ENCODE measurements around the gene RPL35.

RPL35 gene

DNA sequence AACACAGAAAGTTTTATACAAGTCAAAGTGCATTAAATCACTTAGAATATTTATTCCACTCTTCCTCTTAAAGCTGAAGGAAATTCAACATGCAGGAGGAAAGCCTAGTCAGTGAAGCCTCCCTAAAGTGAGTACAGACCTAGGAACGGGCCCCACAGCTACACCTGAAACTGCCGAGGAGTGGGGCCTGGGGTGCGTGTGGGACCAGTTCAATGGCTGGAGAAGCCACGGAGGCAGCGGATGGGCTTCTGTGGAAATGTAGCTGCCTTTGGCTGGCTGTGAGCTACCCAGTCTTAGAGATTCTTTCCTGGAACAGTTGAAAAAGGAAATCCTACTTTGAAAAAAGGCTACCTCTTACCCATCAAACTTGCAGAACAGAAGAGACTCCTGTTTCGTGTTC, 16.8 kb upstream of the RPL35 start:
- no peak for TF ChIP-seq EZH2phosphoT487 (IDR thresholded peaks at IDR 0.05; ENCODE audit: borderline replicate concordance)
- TF ChIP-seq, protein P1, sequence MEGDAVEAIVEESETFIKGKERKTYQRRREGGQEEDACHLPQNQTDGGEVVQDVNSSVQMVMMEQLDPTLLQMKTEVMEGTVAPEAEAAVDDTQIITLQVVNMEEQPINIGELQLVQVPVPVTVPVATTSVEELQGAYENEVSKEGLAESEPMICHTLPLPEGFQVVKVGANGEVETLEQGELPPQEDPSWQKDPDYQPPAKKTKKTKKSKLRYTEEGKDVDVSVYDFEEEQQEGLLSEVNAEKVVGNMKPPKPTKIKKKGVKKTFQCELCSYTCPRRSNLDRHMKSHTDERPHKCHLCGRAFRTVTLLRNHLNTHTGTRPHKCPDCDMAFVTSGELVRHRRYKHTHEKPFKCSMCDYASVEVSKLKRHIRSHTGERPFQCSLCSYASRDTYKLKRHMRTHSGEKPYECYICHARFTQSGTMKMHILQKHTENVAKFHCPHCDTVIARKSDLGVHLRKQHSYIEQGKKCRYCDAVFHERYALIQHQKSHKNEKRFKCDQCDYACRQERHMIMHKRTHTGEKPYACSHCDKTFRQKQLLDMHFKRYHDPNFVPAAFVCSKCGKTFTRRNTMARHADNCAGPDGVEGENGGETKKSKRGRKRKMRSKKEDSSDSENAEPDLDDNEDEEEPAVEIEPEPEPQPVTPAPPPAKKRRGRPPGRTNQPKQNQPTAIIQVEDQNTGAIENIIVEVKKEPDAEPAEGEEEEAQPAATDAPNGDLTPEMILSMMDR (conservative IDR thresholded peaks at IDR 0.05; ENCODE audit: low read length) = no peak
- Histone ChIP-seq H3K9ac (ENCODE audit: low read depth, low read length, poor library complexity, severe bottlenecking) (no peak overlapping the region), H3F3A (ENCODE audit: low read depth) (peaks cover 2% of the 10 kb centered on the region; the same call in 1 of the 2 replicates), H3K4me1 (ENCODE audit: insufficient read depth, low read length, poor library complexity, severe bottlenecking) (peaks cover 3% of the 10 kb centered on the region), H3K9me3 (ENCODE audit: insufficient read depth, low read depth, low read length) (no peaks in the 10 kb centered on the region), H2AFZ (ENCODE audit: low read length) (no peak overlapping the region), H3K36me3 (ENCODE audit: insufficient read depth, low read length) (peaks cover 78% of the 10 kb centered on the region; the same call in 1 of the 2 replicates), H3K27me3 (ENCODE audit: insufficient read depth, low read length, poor library complexity, severe bottlenecking) (no peaks in the 10 kb centered on the region), H3K79me2 (ENCODE audit: insufficient read depth, low read length) (peaks cover 24% of the 10 kb centered on the region), H4K20me1 (ENCODE audit: insufficient read depth, low read length, poor library complexity, severe bottlenecking) (peaks cover 25% of the 10 kb centered on the region), H3K9me2 (replicated peaks; ENCODE audit: low read depth, low read length) (no peaks in the 10 kb centered on the region), H3K4me2 (ENCODE audit: low read depth, low read length, poor library complexity, severe bottlenecking) (no peak overlapping the region), H3K4me3 (ENCODE audit: low read length, poor library complexity, severe bottlenecking) (no peak overlapping the region)

DNA sequence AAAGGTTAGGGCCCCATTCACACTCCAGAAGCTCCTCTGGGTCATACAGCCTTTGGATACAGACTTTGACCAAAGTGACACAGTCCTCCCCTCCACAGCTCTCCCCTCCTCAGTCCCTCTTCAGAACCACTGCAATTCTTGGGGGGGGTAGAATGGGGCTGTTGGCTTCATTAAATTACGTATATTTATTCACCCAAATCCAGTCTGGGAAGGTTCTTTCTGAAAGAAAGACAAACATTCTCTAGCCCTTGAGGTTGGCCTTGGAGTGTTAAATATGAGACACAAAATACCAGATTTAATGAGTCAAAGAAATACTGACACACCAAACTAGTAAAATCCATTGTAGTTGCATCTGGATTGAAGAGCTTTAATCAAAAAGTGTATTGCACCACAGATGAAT, 16.3 kb upstream of the RPL35 start:
- H3K36me3 ChIP-seq (ENCODE audit: insufficient read depth, low read length) = peaks cover 83% of the 10 kb centered on the region; the same call in 1 of the 2 replicates

DNA sequence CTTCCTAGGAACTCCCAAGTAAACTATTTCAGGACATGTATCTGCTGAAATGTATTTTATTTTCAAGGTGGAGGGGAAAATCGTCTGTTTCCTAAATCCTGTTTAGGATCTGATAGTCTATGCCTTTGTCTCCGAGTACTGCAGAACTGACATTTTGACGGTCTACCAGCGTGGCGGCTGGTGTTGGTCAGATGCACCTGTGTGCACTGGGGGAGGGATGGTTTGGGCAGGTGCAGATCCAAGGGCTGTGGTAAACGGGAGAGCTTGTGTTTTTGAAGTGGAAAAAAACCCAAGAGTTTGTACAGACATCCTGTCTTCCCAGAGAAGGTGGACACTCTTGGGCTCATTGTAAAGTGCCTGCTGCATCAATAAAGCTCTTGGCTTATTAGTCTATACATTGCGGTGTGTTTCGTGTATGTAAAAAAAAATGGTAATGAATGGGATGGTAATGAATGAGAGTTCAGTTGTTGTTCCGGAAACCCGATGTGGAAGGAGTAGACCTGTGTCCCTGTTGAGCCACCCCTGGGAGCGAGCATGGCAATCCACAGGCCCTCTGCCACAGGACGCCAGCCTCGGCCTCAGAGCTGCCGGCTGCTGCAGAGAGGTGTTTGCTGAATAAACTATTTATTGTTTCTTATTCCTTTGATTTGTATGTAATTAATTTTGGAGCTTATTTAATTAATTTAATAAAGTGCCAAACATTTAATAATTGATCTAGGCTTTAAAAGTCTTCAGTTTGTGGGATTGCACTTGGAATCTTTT, 15.4 kb upstream of the RPL35 start:
- Histone ChIP-seq H3K27me3 (ENCODE audit: insufficient read depth, low read length, poor library complexity, severe bottlenecking) (no peaks in the 10 kb centered on the region), H3K9me2 (replicated peaks; ENCODE audit: low read depth, low read length) (no peaks in the 10 kb centered on the region), H3K4me2 (ENCODE audit: low read depth, low read length, poor library complexity, severe bottlenecking) (no peak overlapping the region), H3K36me3 (ENCODE audit: insufficient read depth, low read length) (peaks cover 83% of the 10 kb centered on the region; the same call in 1 of the 2 replicates), H3F3A (ENCODE audit: low read depth) (peaks cover 2% of the 10 kb centered on the region; the same call in 1 of the 2 replicates), H3K9me3 (ENCODE audit: insufficient read depth, low read depth, low read length) (no peaks in the 10 kb centered on the region), H4K20me1 (ENCODE audit: insufficient read depth, low read length, poor library complexity, severe bottlenecking) (peaks cover 37% of the 10 kb centered on the region), H3K9ac (ENCODE audit: low read depth, low read length, poor library complexity, severe bottlenecking) (no peak overlapping the region), H2AFZ (ENCODE audit: low read length) (no peak overlapping the region), H3K4me3 (ENCODE audit: low read length, poor library complexity, severe bottlenecking) (no peak overlapping the region), H3K4me1 (ENCODE audit: insufficient read depth, low read length, poor library complexity, severe bottlenecking) (peaks cover 13% of the 10 kb centered on the region), H3K79me2 (ENCODE audit: insufficient read depth, low read length) (peaks cover 37% of the 10 kb centered on the region)
- TF ChIP-seq, protein P1 (conservative IDR thresholded peaks at IDR 0.05; ENCODE audit: low read length) = no peak
- TF ChIP-seq EZH2phosphoT487 (IDR thresholded peaks at IDR 0.05; ENCODE audit: borderline replicate concordance) = no peak

More for the DNA sequence above, 16.3 kb upstream of the RPL35 start:
- Histone ChIP-seq H3K9me2 (replicated peaks; ENCODE audit: low read depth, low read length) (no peaks in the 10 kb centered on the region), H3K9me3 (ENCODE audit: insufficient read depth, low read depth, low read length) (no peaks in the 10 kb centered on the region), H3K4me1 (ENCODE audit: insufficient read depth, low read length, poor library complexity, severe bottlenecking) (peaks cover 7% of the 10 kb centered on the region), H3K4me2 (ENCODE audit: low read depth, low read length, poor library complexity, severe bottlenecking) (no peak overlapping the region), H3K27me3 (ENCODE audit: insufficient read depth, low read length, poor library complexity, severe bottlenecking) (no peaks in the 10 kb centered on the region), H3F3A (ENCODE audit: low read depth) (peaks cover 2% of the 10 kb centered on the region; the same call in 1 of the 2 replicates), H3K79me2 (ENCODE audit: insufficient read depth, low read length) (peaks cover 29% of the 10 kb centered on the region), H3K9ac (ENCODE audit: low read depth, low read length, poor library complexity, severe bottlenecking) (no peak overlapping the region), H4K20me1 (ENCODE audit: insufficient read depth, low read length, poor library complexity, severe bottlenecking) (peaks cover 30% of the 10 kb centered on the region), H2AFZ (ENCODE audit: low read length) (no peak overlapping the region), H3K4me3 (ENCODE audit: low read length, poor library complexity, severe bottlenecking) (no peak overlapping the region)
- TF ChIP-seq EZH2phosphoT487 (IDR thresholded peaks at IDR 0.05; ENCODE audit: borderline replicate concordance) = no peak
- TF ChIP-seq, protein P1 (conservative IDR thresholded peaks at IDR 0.05; ENCODE audit: low read length) = no peak
